Upper lobe of left lung (tissue), 6 donors: ENCODE results near the gene SLC24A5. TPM values are rescaled to one million over a fixed set of nuclear protein-coding genes. Genes with fewer than 3 reads are reported as not detected.

Experiments used
- ATAC-seq, 2 donors: fragments of 200-7000 bp; cut with Tn5 transposase; one replicate each; pipeline ENCODE4 v1.9.1; 2022; ENCODE audit warnings: mild to moderate bottlenecking in 2 of 2, moderate library complexity in 2 of 2; ENCODE audit not compliant: low FRiP score in 2 of 2
- DNase-seq, 2 donors: peaks; one replicate each; pipeline ENCODE4 v3.0.0-alpha.2; 2019 to 2020
- H3K27ac ChIP-seq, 4 donors: fragments of 200-600 bp; sonication (generic); one replicate each; pipeline ENCODE4 v1.5.1; 2016 to 2019
- H3K27me3 ChIP-seq, 4 donors: fragments of 200-600 bp; sonication (generic); one replicate each; pipeline ENCODE4 v1.5.1; 2017 to 2019
- H3K36me3 ChIP-seq, 4 donors: fragments of 200-600 bp; sonication (generic); one replicate each; pipeline ENCODE4 v1.5.1; 2016 to 2019
- H3K4me1 ChIP-seq, 4 donors: fragments of 200-600 bp; sonication (generic); one replicate each; pipeline ENCODE4 v1.5.1; 2018 to 2019
- H3K4me3 ChIP-seq, 4 donors: fragments of 200-600 bp; sonication (generic); one replicate each; pipeline ENCODE4 v1.5.1; 2017 to 2019; ENCODE audit warnings: mild to moderate bottlenecking in 2 of 4, moderate library complexity in 1 of 4
- H3K9me3 ChIP-seq, 4 donors: fragments of 200-600 bp; sonication (generic); one replicate each; pipeline ENCODE4 v1.5.1; 2018 to 2019
- CTCF ChIP-seq, 6 experiments: fragments of 450-650 bp in 4 of 6; fragments of 200-600 bp in 2 of 6; sonication (generic) in 2 of 6; IDR thresholded peaks; one replicate each; pipeline ENCODE4 v1.5.1; 2016 to 2019; ENCODE audit warnings: antibody characterized with exemption in 6 of 6
- EP300 ChIP-seq, 4 donors: sonication (generic); formaldehyde crosslinking; IDR thresholded peaks; one replicate each; pipeline ENCODE4 v1.5.1; 2017; ENCODE audit warnings: antibody characterized with exemption in 4 of 4, control low read depth in 2 of 4
- POLR2A ChIP-seq, 4 donors: fragments of 450-650 bp; IDR thresholded peaks; one replicate each; pipeline ENCODE4 v1.5.1; 2016 to 2017; ENCODE audit warnings: antibody characterized with exemption in 4 of 4, mild to moderate bottlenecking in 2 of 4
- POLR2AphosphoS5 ChIP-seq, 2 donors: sonication (generic); formaldehyde crosslinking; IDR thresholded peaks; one replicate each; pipeline ENCODE4 v1.5.1; 2017; ENCODE audit warnings: antibody characterized with exemption in 2 of 2
- WGBS, 2 donors: methylation state at CpG; one replicate each; pipeline ENCODE4 v1.1.5; 2017 to 2018; 5-methylcytosine and 5-hydroxymethylcytosine counted together
- total RNA-seq, 6 donors: library from RNA; depleted of rRNA in 4 of 6; stranded (reverse); fragments of >200 nt in 4 of 6; gene quantifications; one replicate each; pipeline versions ENCODE4 v1.1.0 to v1.2.1, GENCODE V29; 2016 to 2021
- donor health status: DM: no; HTN: no; CAD: no; lungs with moderate emphysema.
- donor health status: DM: no; HTN: yes; CAD: no; lungs with severe emphysema.

The SLC24A5 gene
- total RNA-seq, 6 donors from 2014 or later = 0.83 TPM; not detected in 5

- Histone ChIP-seq H3K36me3 (no peaks in the 10 kb centered on the region), H3K4me3 (no peak overlapping the region), H3K27me3 (no peaks in the 10 kb centered on the region), H3K4me1 (no peaks in the 10 kb centered on the region), H3K9me3 (no peaks in the 10 kb centered on the region), H3K27ac (no peak overlapping the region)
- WGBS, 2 donors = 60 to 73% methylated on average over 2 of the region's 2 CpGs
- TF ChIP-seq CTCF (IDR thresholded peaks at IDR 0.05) = no peak
- TF ChIP-seq POLR2A (IDR thresholded peaks at IDR 0.05) = no peak
- no peak for DNase-seq
- ATAC-seq = no peak
Measured at GRCh38 chr15:48096813-48097212, 24.0 kb upstream of the SLC24A5 start.

GRCh38 chr15:48097264-48097663 lies 23.5 kb upstream of the SLC24A5 start:
- DNase-seq (no peak), ATAC-seq (no peak)
- no peaks in the 10 kb centered on the region for H3K27me3 ChIP-seq
- H3K36me3 ChIP-seq = no peaks in the 10 kb centered on the region
- WGBS, 2 donors = 83 to 89% methylated on average over 2 of the region's 2 CpGs
- TF ChIP-seq EP300 (IDR thresholded peaks at IDR 0.05) = no peak
- TF ChIP-seq CTCF (IDR thresholded peaks at IDR 0.05) = no peak
- TF ChIP-seq POLR2A (IDR thresholded peaks at IDR 0.05) = no peak
- no peak for TF ChIP-seq POLR2AphosphoS5 (IDR thresholded peaks at IDR 0.05)
- no peaks in the 10 kb centered on the region for H3K4me1 ChIP-seq
- no peaks in the 10 kb centered on the region for H3K9me3 ChIP-seq
- H3K27ac ChIP-seq = no peak overlapping the region
- no peak overlapping the region for H3K4me3 ChIP-seq

- WGBS, 2 donors = 73 to 78% methylated on average over 6 of the region's 6 CpGs
- Histone ChIP-seq H3K4me1 (no peaks in the 10 kb centered on the region), H3K27me3 (no peaks in the 10 kb centered on the region), H3K9me3 (no peaks in the 10 kb centered on the region), H3K27ac (no peak overlapping the region), H3K36me3 (no peaks in the 10 kb centered on the region), H3K4me3 (no peak overlapping the region)
- DNase-seq (no peak), ATAC-seq (no peak)
- TF ChIP-seq CTCF (IDR thresholded peaks at IDR 0.05) (no peak), EP300 (IDR thresholded peaks at IDR 0.05) (no peak), POLR2A (IDR thresholded peaks at IDR 0.05) (no peak), POLR2AphosphoS5 (IDR thresholded peaks at IDR 0.05) (no peak)
Measured at GRCh38 chr15:48101376-48101961, 19.3 kb upstream of the SLC24A5 start.

GRCh38 chr15:48102167-48102566 lies 18.6 kb upstream of the SLC24A5 start:
- Histone ChIP-seq H3K4me3 (no peak overlapping the region), H3K9me3 (no peaks in the 10 kb centered on the region), H3K27ac (no peak overlapping the region), H3K27me3 (no peaks in the 10 kb centered on the region), H3K36me3 (no peaks in the 10 kb centered on the region), H3K4me1 (no peaks in the 10 kb centered on the region)
- 84 to 90% methylated on average over 6 of the region's 6 CpGs for WGBS, 2 donors
- no peak for DNase-seq
- ATAC-seq = no peak
- no peak for TF ChIP-seq POLR2A (IDR thresholded peaks at IDR 0.05)
- no peak for TF ChIP-seq POLR2AphosphoS5 (IDR thresholded peaks at IDR 0.05)
- TF ChIP-seq CTCF (IDR thresholded peaks at IDR 0.05) = no peak
- no peak for TF ChIP-seq EP300 (IDR thresholded peaks at IDR 0.05)

- ATAC-seq (no peak), DNase-seq (no peak)
- Histone ChIP-seq H3K4me1 (no peaks in the 10 kb centered on the region), H3K4me3 (no peak overlapping the region), H3K36me3 (no peaks in the 10 kb centered on the region), H3K9me3 (no peaks in the 10 kb centered on the region), H3K27ac (no peak overlapping the region), H3K27me3 (no peaks in the 10 kb centered on the region)
- no peak for TF ChIP-seq CTCF (IDR thresholded peaks at IDR 0.05)
- TF ChIP-seq POLR2AphosphoS5 (IDR thresholded peaks at IDR 0.05) = no peak
- no peak for TF ChIP-seq EP300 (IDR thresholded peaks at IDR 0.05)
- TF ChIP-seq POLR2A (IDR thresholded peaks at IDR 0.05) = no peak
- 63 to 73% methylated on average over 5 of the region's 5 CpGs for WGBS, 2 donors
Measured at GRCh38 chr15:48103647-48104046, 17.1 kb upstream of the SLC24A5 start.
